Bronchial epithelial cell (primary cell): ENCODE data around the gene OR2G6. TPM values are rescaled to one million over a fixed set of nuclear protein-coding genes. Genes with fewer than 3 reads are reported as not detected.
"Not testable (repeated sequence)": the region's sequence is repeated elsewhere in the genome, so short reads cannot be mapped to it uniquely, and the experiment has no call there.

Experiments used
- DNase-seq: peaks from one replicate; pipeline ENCODE4 v3.0.0-alpha.2; 2010; ENCODE audit warnings: low read depth
- FAIRE-seq: peaks from 2 replicates; lab custom pipeline; 2011; peaks lifted over from hg19 to GRCh38; lab: Jason Lieb, UNC
- H3K27me3 ChIP-seq: 2 replicates; pipeline ENCODE4 v1.5.1; 2011; ENCODE audit warnings: low read length; ENCODE audit not compliant: control insufficient read depth, insufficient read depth
- H3K36me3 ChIP-seq: 2 replicates; pipeline ENCODE4 v1.5.1; 2011; ENCODE audit warnings: low read length; ENCODE audit not compliant: control insufficient read depth, insufficient read depth
- H3K4me3 ChIP-seq: 2 replicates; pipeline ENCODE4 v1.5.1; 2011; ENCODE audit warnings: mild to moderate bottlenecking, low read depth, low read length, control low read depth
- CTCF ChIP-seq: IDR thresholded peaks from 2 replicates; pipeline ENCODE4 v1.5.1; 2011; ENCODE audit warnings: mild to moderate bottlenecking, moderate library complexity, low read length, control low read depth, inconsistent platforms; ENCODE audit not compliant: insufficient read depth, severe bottlenecking
- total RNA-seq: library from RNA; depleted of rRNA; stranded (reverse); fragments of >200 nt; gene quantifications from 2 replicates; pipeline ENCODE4 v1.2.1, GENCODE V29; 2014

The OR2G6 gene
- not detected in 2 replicates for total RNA-seq

- not testable (repeated sequence) for DNase-seq, H3K4me3 ChIP-seq, FAIRE-seq, H3K36me3 ChIP-seq, H3K27me3 ChIP-seq
These were observed at the start of gene OR2G6 for GRCh38 chr1:248507773-248508172. OR2G6 (plus strand) TSS chr1:248508073; CDS start chr1:248521647, 13,574 bp downstream.

- DNase-seq, H3K36me3 ChIP-seq, H3K27me3 ChIP-seq, H3K4me3 ChIP-seq: not testable (repeated sequence)
- peak; percentile 40 for FAIRE-seq
These were observed 48.8 kb upstream of the OR2G6 start for GRCh38 chr1:248459117-248459516.

GRCh38 chr1:248471154-248471553 is 36.7 kb upstream of the OR2G6 start:
- no peak for DNase-seq
- Histone ChIP-seq H3K4me3 (no peak overlapping the region), H3K36me3 (no peaks in the 10 kb centered on the region), H3K27me3 (no peaks in the 10 kb centered on the region)
- TF ChIP-seq CTCF = no peak
- no peak for FAIRE-seq

GRCh38 chr1:248472111-248472510 is 35.8 kb upstream of the OR2G6 start:
- DNase-seq, FAIRE-seq, H3K36me3 ChIP-seq: not testable (repeated sequence)

GRCh38 chr1:248473051-248473450 is 34.8 kb upstream of the OR2G6 start, which contains the start of gene OR2T3:
OR2T3 (plus strand) TSS chr1:248473351; CDS start chr1:248473351, 0 bp downstream.
- FAIRE-seq, H3K36me3 ChIP-seq: not testable (repeated sequence)

More at GRCh38 chr1:248472111-248472510, 35.8 kb upstream of the OR2G6 start:
- not testable (repeated sequence) for H3K27me3 ChIP-seq, H3K4me3 ChIP-seq

GRCh38 chr1:248475660-248476059 is 32.2 kb upstream of the OR2G6 start:
- not testable (repeated sequence) for FAIRE-seq, H3K4me3 ChIP-seq, DNase-seq, H3K36me3 ChIP-seq, H3K27me3 ChIP-seq

More at GRCh38 chr1:248473051-248473450, 34.8 kb upstream of the OR2G6 start, which contains the start of gene OR2T3:
- not testable (repeated sequence) for H3K27me3 ChIP-seq, DNase-seq, H3K4me3 ChIP-seq

GRCh38 chr1:248481686-248482579 is 25.9 kb upstream of the OR2G6 start:
- not testable (repeated sequence) for H3K4me3 ChIP-seq, H3K36me3 ChIP-seq, DNase-seq, H3K27me3 ChIP-seq, FAIRE-seq

- not testable (repeated sequence) for DNase-seq, H3K36me3 ChIP-seq, H3K4me3 ChIP-seq, H3K27me3 ChIP-seq, FAIRE-seq
These were observed 19.6 kb upstream of the OR2G6 start, which contains the start of gene OR2T5 for GRCh38 chr1:248488289-248488688. OR2T5 (plus strand) TSS chr1:248488589; CDS start chr1:248488589, 0 bp downstream.

- H3K4me3 ChIP-seq, H3K27me3 ChIP-seq, H3K36me3 ChIP-seq, DNase-seq, FAIRE-seq: not testable (repeated sequence)
These were observed 11.2 kb upstream of the OR2G6 start for GRCh38 chr1:248496661-248497060.

GRCh38 chr1:248500305-248501035 is 7.4 kb upstream of the OR2G6 start:
- FAIRE-seq, H3K4me3 ChIP-seq, H3K27me3 ChIP-seq: not testable (repeated sequence)

GRCh38 chr1:248510217-248510616 is 2.3 kb downstream of the OR2G6 start:
- H3K4me3 ChIP-seq, H3K36me3 ChIP-seq, H3K27me3 ChIP-seq, FAIRE-seq, DNase-seq: not testable (repeated sequence)

More at GRCh38 chr1:248500305-248501035, 7.4 kb upstream of the OR2G6 start:
- not testable (repeated sequence) for DNase-seq, H3K36me3 ChIP-seq
